HG02852 (cell line): ENCODE data around the gene TEPSIN.

Experiments used
- ATAC-seq: cut with Tn5 transposase; IDR thresholded peaks from one replicate; pipeline ENCODE4 v1.9.1; 2021; ENCODE audit warnings: mild to moderate bottlenecking, moderate library complexity; ENCODE audit not compliant: unreplicated experiment

Gene TEPSIN

DNA sequence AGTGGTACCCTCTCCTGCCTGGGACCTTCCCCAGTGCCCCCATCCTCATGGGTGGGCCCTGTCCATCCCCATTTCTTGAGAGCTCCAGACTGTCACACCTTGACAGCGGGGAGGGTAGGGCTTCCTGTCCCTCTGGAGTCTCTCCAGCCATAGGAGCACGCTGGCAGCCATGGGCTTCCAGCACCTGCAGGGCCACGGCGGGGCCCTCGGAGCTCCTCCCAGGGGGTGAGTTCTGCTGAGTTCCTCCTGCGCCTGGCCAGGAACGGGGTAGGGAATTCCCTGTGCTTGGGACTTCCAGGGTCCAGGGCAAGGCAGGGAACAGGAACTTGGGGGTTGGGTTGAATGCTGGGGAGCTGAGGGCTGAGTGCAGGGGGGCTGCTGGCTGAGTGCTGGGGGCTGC is 49.8 kb downstream of the TEPSIN start:
- no peak for ATAC-seq

DNA sequence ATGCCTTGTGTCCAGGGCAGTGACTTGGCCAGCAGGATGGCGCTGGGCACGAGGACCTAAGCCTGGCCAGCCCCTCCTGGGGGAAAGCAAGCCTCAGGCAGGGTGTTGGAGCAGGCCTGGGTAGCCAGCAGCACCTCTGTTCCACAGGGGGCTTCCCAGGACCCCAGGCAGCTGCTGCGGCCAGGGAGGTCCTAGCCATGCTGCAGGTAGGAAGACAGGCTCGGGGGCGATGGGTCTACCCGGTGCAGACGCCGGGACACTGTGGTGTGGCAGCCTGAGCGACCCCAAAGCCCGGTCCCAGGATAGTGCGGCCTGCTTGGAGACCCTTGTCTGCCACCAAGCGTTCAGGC is 50.4 kb downstream of the TEPSIN start:
- no peak for ATAC-seq

DNA sequence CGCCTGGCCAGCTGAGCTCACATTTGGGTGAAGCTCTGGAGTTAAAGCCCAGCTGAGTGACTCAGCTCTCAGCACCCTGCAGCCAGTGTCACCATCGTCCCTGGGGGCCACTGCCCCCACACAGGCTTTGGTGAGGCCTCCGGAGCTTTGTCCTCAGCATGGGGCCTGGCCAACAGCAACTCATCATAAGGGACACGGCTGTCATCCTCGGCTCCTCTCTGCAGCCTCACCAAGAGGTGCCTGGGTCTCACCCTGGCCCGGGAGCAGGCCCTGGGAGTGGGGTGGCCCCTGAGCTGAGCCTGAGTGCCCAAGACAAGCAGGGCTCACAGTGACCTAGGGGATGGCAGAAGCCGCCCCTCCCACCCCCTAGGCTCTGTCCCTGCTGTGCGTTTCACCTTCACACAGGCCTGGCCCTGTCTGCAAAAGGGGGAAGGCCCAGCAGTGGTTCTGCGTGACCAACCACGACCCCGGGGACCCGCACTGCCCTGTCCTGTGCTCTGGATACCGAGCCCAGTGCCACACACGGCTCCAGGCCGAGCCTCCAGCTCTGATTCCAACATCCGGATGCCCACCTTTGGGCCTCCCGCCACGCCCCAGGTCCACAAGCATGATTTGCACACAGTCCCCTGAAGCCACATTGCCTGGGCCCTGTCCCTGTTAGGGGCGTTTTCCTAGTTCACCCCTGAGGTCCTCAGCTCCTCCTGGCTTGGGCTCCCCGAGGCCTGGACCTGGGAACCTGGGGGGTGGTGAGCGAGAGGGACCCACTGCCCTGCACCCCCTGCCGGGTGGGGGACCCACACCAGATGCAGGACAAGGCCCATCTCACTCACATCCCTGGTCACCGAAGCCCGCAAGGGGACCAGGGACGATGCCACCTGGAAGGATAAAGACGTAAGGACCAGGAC is 51.0 kb downstream of the TEPSIN start:
- ATAC-seq, result no peak

- ATAC-seq, result no peak
Measured at GRCh38 chr17:81187120-81187519, 51.7 kb downstream of the TEPSIN start.

DNA sequence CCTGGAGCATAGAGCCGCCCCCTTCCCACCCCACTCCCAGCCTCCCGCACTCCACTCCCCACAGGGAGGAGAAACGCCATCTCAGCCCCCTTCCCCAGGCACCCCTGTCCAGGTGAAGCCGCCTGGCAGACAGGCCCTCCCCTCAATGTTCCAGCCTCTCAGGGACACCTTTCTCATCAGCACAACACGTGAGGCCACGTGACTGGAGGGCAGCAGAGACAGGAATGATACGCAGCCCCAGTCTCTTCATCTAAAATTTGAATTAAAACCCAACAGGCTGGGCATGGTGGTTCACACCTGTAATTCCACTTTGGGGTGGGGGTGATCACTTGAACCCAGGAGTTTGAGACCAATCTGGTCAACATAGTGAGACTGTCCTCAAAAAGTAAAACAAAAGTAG is 52.7 kb downstream of the TEPSIN start:
- ATAC-seq, result no peak

DNA sequence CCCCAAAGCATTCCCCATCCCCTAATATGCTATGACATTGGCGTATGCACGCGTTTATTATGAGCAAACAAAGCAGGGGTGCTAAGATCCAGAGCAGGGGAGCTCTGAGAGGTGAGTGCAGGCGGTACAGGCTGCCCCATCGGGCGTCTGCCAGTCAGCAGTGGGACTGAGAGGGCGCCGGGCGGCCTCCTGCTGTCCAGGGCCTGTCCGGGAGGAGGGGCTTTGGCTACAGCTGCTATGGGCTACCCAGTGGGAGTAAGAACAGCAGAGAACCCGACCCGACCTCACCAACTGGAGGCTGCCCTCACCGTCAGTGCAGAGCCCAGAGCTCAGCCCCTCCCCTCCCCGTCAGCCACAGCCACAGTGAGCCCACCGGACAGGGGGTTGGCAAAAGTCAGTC is 54.3 kb downstream of the TEPSIN start:
- ATAC-seq, result no peak

- ATAC-seq, result no peak
Measured at GRCh38 chr17:81183807-81184206, 55.0 kb downstream of the TEPSIN start.

- no peak for ATAC-seq
Measured at GRCh38 chr17:81183316-81183715, 55.5 kb downstream of the TEPSIN start.

- ATAC-seq, result no peak
Measured at GRCh38 chr17:81182596-81182995, 56.3 kb downstream of the TEPSIN start.

DNA sequence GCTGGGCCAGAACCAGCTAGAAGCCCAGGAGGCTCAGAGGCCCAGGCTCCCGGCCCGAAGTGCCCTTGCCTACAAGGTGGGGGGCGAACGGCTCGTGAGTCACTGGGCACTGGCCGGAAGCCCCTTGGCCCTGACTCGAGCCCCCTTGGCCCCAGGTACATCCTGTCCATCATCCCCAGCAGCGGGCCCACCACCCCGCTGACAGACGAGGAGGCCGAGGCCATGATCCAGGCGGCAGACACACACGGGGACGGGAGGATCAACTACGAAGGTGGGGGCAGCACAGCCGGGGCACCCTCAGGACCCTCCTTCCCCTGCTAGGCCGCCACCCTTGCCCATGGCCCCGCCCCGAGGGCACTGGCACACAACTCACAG is 57.1 kb downstream of the TEPSIN start:
- no peak for ATAC-seq

GRCh38 chr17:81180836-81181810 is 57.7 kb downstream of the TEPSIN start:
- no peak for ATAC-seq

DNA sequence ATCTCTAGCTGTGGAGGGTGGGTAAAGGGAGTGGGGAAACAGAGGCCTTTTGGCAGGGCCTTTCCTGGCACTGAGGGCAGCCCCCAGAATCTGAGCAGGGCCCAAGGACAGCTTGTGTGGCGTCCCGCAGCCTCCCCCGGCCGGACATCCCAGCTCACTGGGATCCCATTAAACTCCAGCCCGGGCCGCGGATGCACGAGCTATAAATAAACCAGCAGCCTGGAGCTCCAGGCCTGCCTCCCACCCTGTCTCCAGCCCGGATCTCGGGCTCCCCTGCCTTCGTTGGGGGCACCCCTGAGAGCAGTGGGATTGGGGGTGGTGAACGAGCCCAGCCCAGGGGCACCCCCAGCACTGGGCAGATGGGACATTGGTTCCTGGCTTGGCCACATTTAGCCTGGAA is 59.0 kb downstream of the TEPSIN start:
- no peak for ATAC-seq

- ATAC-seq, result no peak
Measured at GRCh38 chr17:81179220-81179619, 59.6 kb downstream of the TEPSIN start.
